ENCODE data around the gene RNASE8. TPM values are rescaled to one million over a fixed set of nuclear protein-coding genes. Genes with fewer than 3 reads are reported as not detected.
A peak's percentile ranks its signal among the peaks of the same experiment; 100 is the strongest.
"Not testable (repeated sequence)": the region's sequence is repeated elsewhere in the genome, so short reads cannot be mapped to it uniquely, and the experiment has no call there.

Gene RNASE8
- total RNA-seq, 2 donors from 2014 or later: not detected

DNA sequence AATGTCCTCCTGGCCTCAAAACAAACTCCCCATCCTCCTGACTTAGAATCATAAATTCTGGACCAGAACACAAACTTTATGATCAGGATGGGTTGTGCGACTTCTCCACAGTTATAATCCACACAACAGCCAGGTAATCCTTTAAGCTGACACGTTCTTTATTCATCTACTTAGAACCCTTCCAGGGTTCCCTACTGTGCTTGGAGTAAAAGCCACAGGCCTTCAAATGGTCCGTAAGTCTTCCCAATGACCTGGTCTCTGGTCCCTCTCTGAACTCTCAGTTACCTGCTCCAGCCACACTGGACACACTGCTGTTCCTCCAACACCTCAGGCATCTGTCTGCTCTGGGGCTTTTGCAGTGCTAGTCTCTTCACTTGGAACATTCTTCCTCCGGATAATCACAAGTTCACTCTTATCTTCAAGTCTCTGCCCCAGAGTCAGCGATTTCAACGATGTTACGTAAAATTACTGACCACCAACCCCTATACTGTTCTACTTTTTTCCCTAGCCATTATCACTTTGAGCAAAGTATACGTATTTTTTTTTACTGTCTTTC, 17.2 kb upstream of the RNASE8 start:
- Histone ChIP-seq H3K4me1 (replicated peaks) (peaks cover 14% of the 10 kb centered on the region), H3K27ac (peak overlapping the region in 1 of 2 donors; percentile 80), H3K27me3 (replicated peaks; ENCODE audit: insufficient read depth) (no peaks in the 10 kb centered on the region), H3K4me3 (no peak overlapping the region), H3K9me3 (no peaks in the 10 kb centered on the region), H3K36me3 (no peaks in the 10 kb centered on the region)
- intact Hi-C loops (cut with DNase I): loop anchor here (2.0 to 10.0 kb wide), 2 partner anchors 26 to 186 kb away; no protein-coding TSS in a partner anchor
- no peak for DNase-seq (ENCODE audit: low spot score)
- TF ChIP-seq CTCF (IDR thresholded peaks at IDR 0.05): no peak
- TF ChIP-seq POLR2A (IDR thresholded peaks at IDR 0.05): no peak
- TF ChIP-seq POLR2AphosphoS5 (IDR thresholded peaks at IDR 0.05): no peak
- 64% methylated on average over 8 of the region's 8 CpGs for WGBS

GRCh38 chr14:21040941-21041340, 16.7 kb upstream of the RNASE8 start:
- intact Hi-C loops (cut with DNase I): loop anchor here (2.0 to 10.0 kb wide), 2 partner anchors 26 to 186 kb away; no protein-coding TSS in a partner anchor
- not testable (repeated sequence) for H3K27ac ChIP-seq; H3K36me3 ChIP-seq; DNase-seq (ENCODE audit: low spot score); H3K27me3 ChIP-seq (replicated peaks; ENCODE audit: insufficient read depth); H3K9me3 ChIP-seq; H3K4me3 ChIP-seq
- peaks cover 14% of the 10 kb centered on the region for H3K4me1 ChIP-seq (replicated peaks)
- WGBS: 70% methylated on average over 3 of the region's 3 CpGs

DNA sequence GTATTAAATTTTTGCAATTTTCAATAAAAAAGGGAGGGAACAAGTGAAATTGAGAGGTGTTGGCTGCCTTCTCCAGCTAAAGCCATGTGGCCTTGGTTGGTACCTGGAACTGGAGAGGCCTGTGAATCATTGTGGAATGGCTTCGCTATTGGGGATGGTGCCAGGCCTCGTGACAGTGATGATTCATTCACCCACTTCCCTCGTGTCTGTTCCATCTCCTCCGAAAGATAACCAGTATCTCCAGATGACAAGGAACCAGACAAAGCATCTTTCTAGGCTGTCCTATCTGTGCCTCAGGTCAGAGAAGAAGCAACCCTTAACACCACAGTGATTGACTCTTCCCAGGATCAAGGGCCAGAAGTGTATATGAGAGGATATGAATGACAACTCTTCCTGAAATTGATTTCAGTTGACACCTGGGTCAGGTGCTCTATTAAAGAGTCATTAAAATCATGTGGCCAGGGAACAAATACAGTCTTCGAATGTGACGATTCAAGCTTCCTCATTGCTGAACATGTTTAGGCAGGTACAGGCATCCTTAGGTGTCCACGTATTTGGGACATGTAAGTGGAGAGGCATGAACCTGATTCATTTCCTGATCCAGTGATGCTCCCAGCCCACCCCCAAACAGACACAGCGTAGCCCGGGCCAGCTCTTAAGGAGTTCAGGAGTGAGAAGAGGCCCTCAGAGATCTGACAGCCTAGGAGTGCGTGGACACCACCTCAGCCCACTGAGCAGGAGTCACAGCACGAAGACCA, 15.8 kb upstream of the RNASE8 start, which contains the start of gene RNASE7:
TSS of gene RNASE7 (plus strand) at position 687 of the 758 bp plus-strand sequence. CDS start 631 bp downstream, outside the sequence.
- intact Hi-C loops (cut with DNase I): loop anchor here (2.0 to 10.0 kb wide), 2 partner anchors 27 to 187 kb away; no protein-coding TSS in a partner anchor

GRCh38 chr14:21042918-21043317, 14.7 kb upstream of the RNASE8 start:
- no peak for DNase-seq (ENCODE audit: low spot score)
- intact Hi-C loops (cut with DNase I): loop anchor here (10.0 kb wide), 1 partner anchor 188 kb away; no protein-coding TSS in a partner anchor
- no peak overlapping the region for H3K27ac ChIP-seq
- H3K4me1 ChIP-seq (replicated peaks): peaks cover 14% of the 10 kb centered on the region
- no peak overlapping the region for H3K4me3 ChIP-seq
- TF ChIP-seq POLR2A (IDR thresholded peaks at IDR 0.05) (no peak), POLR2AphosphoS5 (IDR thresholded peaks at IDR 0.05) (no peak), CTCF (IDR thresholded peaks at IDR 0.05) (no peak)
- no peaks in the 10 kb centered on the region for H3K27me3 ChIP-seq (replicated peaks; ENCODE audit: insufficient read depth)
- no peaks in the 10 kb centered on the region for H3K36me3 ChIP-seq
- H3K9me3 ChIP-seq: no peaks in the 10 kb centered on the region
- whole genome bisulfite sequencing: 61% methylated on average over 8 of the region's 8 CpGs

More for the DNA sequence above, 15.8 kb upstream of the RNASE8 start, which contains the start of gene RNASE7:
- H3K27ac ChIP-seq: peak within 1 kb of the TSS; percentile 4 to 34
- H3K4me3 ChIP-seq: no peak within 1 kb of the TSS
- TF ChIP-seq POLR2AphosphoS5 (IDR thresholded peaks at IDR 0.05): peak; percentile 81
- TF ChIP-seq CTCF (IDR thresholded peaks at IDR 0.05): no peak
- H3K4me1 ChIP-seq (replicated peaks): peaks cover 14% of the 10 kb centered on the region
- no peaks in the 10 kb centered on the region for H3K27me3 ChIP-seq (replicated peaks; ENCODE audit: insufficient read depth)
- H3K9me3 ChIP-seq: no peaks in the 10 kb centered on the region
- no peaks in the 10 kb centered on the region for H3K36me3 ChIP-seq
- peak; percentile 54 for DNase-seq (ENCODE audit: low spot score)
- WGBS: 51% methylated on average over 11 of the region's 11 CpGs

DNA sequence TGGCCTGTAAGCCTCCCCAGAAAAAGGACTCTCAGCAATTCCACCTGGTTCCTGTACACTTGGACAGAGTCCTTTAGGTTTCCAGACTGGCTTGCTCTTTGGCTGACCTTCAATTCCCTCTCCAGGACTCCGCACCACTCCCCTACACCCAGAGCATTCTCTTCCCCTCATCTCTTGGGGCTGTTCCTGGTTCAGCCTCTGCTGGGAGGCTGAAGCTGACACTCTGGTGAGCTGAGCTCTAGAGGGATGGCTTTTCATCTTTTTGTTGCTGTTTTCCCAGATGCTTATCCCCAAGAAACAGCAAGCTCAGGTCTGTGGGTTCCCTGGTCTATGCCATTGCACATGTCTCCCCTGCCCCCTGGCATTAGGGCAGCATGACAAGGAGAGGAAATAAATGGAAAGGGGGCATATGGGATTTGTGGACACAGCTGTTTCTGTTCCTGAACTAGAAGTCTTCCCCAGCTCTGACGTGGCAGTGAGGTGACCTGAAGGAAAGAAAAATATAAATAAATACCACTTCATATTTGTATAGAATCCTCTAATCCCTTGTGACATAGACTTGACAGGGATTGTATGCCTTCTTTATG, 14.1 kb upstream of the RNASE8 start:
- WGBS: 55% methylated on average over 2 of the region's 2 CpGs
- H3K9me3 ChIP-seq: no peaks in the 10 kb centered on the region
- no peak for DNase-seq (ENCODE audit: low spot score)
- TF ChIP-seq POLR2A (IDR thresholded peaks at IDR 0.05): no peak
- TF ChIP-seq POLR2AphosphoS5 (IDR thresholded peaks at IDR 0.05): no peak
- no peak for TF ChIP-seq CTCF (IDR thresholded peaks at IDR 0.05)
- peaks cover 12% of the 10 kb centered on the region for H3K4me1 ChIP-seq (replicated peaks)
- H3K27ac ChIP-seq: no peak overlapping the region
- intact Hi-C loops (cut with DNase I): loop anchor here (10.0 kb wide), 1 partner anchor 189 kb away; no protein-coding TSS in a partner anchor
- no peaks in the 10 kb centered on the region for H3K36me3 ChIP-seq
- no peaks in the 10 kb centered on the region for H3K27me3 ChIP-seq (replicated peaks; ENCODE audit: insufficient read depth)
- H3K4me3 ChIP-seq: no peak overlapping the region

All from prostate gland (tissue), 2 donors.